Choroid plexus epithelial cell (primary cell): ENCODE data around the gene C1GALT1.

Experiments used
- DNase-seq: peaks from one replicate; pipeline ENCODE4 v3.0.0-alpha.2; 2010; ENCODE audit warnings: low read depth
- H3K4me3 ChIP-seq: 2 replicates; pipeline ENCODE4 v1.5.1; 2011; ENCODE audit warnings: low read depth, mild to moderate bottlenecking, control low read depth, low read length, moderate library complexity
- CTCF ChIP-seq: conservative IDR thresholded peaks from 2 replicates; pipeline ENCODE4 v1.5.1; 2011; ENCODE audit warnings: low read depth, mild to moderate bottlenecking, control low read depth, inconsistent platforms, low read length, moderate library complexity

C1GALT1 gene

GRCh38 chr7:7226407-7226806 lies 44.1 kb downstream of the C1GALT1 start:
- H3K4me3 ChIP-seq: no peak overlapping the region
- no peak for TF ChIP-seq CTCF
- peak; percentile 37 for DNase-seq

GRCh38 chr7:7228472-7228871 lies 46.1 kb downstream of the C1GALT1 start:
- no peak for TF ChIP-seq CTCF
- DNase-seq: no peak
- H3K4me3 ChIP-seq: no peak overlapping the region

- H3K4me3 ChIP-seq: no peak overlapping the region
- TF ChIP-seq CTCF: no peak
- no peak for DNase-seq
Observed at GRCh38 chr7:7228967-7229366, 46.6 kb downstream of the C1GALT1 start.

GRCh38 chr7:7231000-7231399 lies 48.7 kb downstream of the C1GALT1 start:
- no peak for DNase-seq
- TF ChIP-seq CTCF: no peak
- H3K4me3 ChIP-seq: no peak overlapping the region

DNA sequence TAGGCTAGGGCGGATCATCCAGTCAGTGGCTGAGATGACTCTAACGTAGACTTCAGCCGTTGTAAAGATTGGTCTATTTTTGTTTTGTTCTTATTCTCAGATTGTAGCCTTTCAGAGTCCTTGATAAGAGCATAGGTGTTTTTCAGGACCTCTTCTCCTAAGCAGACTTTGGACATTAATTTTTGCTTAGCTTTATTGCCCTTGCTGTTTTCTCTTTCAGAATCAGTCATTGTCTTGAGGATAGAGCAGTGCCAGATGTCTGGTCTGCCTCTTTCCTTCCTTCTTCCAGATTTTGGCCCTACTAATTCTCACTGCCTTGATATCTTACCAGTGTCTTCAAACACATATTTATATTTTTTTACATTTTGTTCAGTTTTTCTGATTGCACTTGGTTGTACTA lies 49.5 kb downstream of the C1GALT1 start:
- no peak for DNase-seq
- H3K4me3 ChIP-seq: no peak overlapping the region
- TF ChIP-seq CTCF: no peak

DNA sequence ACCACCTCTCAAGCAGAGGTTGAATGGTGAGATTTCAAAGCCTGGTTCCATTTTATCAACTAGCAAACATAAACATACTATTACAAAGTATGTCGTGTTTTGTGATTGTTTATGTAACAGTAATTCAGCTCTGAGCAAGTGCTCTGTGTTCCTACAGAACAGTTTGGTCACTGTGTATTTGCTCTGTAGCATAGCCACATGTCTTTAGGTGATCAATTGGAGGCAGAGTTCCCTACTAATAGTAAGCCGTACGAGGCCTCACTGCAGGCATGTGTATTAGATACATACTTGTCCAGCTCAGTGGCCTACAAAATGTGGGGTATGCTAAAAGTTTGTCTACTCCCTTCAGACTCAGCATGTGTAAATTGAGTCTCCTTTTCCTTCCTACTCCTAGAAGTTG lies 53.0 kb downstream of the C1GALT1 start:
- H3K4me3 ChIP-seq: no peak overlapping the region
- no peak for TF ChIP-seq CTCF
- DNase-seq: no peak

- no peak overlapping the region for H3K4me3 ChIP-seq
- no peak for DNase-seq
- TF ChIP-seq CTCF: no peak
Observed at GRCh38 chr7:7236041-7236440, 53.7 kb downstream of the C1GALT1 start.
